Omental fat pad (tissue), 4 donors: ENCODE measurements around the gene PTTG1IP2. TPM values are rescaled to one million over a fixed set of nuclear protein-coding genes. Genes with fewer than 3 reads are reported as not detected.

Source experiments
- ATAC-seq: fragments of 150-250 bp; one replicate; pipeline ENCODE4 v1.9.1; 2016; ENCODE audit warnings: mild to moderate bottlenecking, moderate library complexity; ENCODE audit not compliant: low FRiP score
- DNase-seq: peaks from one replicate; pipeline ENCODE4 v3.0.0-alpha.2; 2019; ENCODE audit warnings: low spot score
- CTCF ChIP-seq, 3 donors: fragments of 450-650 bp; IDR thresholded peaks; one replicate each; pipeline ENCODE4 v1.5.1; 2016 to 2017; ENCODE audit warnings: antibody characterized with exemption in 3 of 3, mild to moderate bottlenecking in 3 of 3, moderate library complexity in 2 of 3
- total RNA-seq, 4 donors: library from RNA; depleted of rRNA; stranded (reverse); fragments of >200 nt; gene quantifications; one replicate each; pipeline ENCODE4 v1.1.0, GENCODE V29; 2016

PTTG1IP2 gene
- total RNA-seq, 4 donors from 2014 or later = not detected

GRCh38 chr7:90483251-90483650 lies 13.8 kb downstream of the PTTG1IP2 start:
- DNase-seq (no peak), ATAC-seq (no peak)
- no peak for TF ChIP-seq CTCF (IDR thresholded peaks at IDR 0.05)

- no peak for TF ChIP-seq CTCF (IDR thresholded peaks at IDR 0.05)
- DNase-seq (no peak), ATAC-seq (no peak)
Observed at GRCh38 chr7:90484706-90485105, 15.3 kb downstream of the PTTG1IP2 start.

GRCh38 chr7:90485734-90486316 lies 16.4 kb downstream of the PTTG1IP2 start:
- no peak for TF ChIP-seq CTCF (IDR thresholded peaks at IDR 0.05)
- DNase-seq = no peak
- ATAC-seq = no peak

GRCh38 chr7:90487808-90488207 lies 18.4 kb downstream of the PTTG1IP2 start:
- DNase-seq = no peak
- no peak for TF ChIP-seq CTCF (IDR thresholded peaks at IDR 0.05)
- no peak for ATAC-seq

GRCh38 chr7:90488220-90488619 lies 18.8 kb downstream of the PTTG1IP2 start:
- ATAC-seq (no peak), DNase-seq (no peak)
- TF ChIP-seq CTCF (IDR thresholded peaks at IDR 0.05) = no peak

- DNase-seq = no peak
- no peak for TF ChIP-seq CTCF (IDR thresholded peaks at IDR 0.05)
- ATAC-seq = no peak
Observed at GRCh38 chr7:90492250-90492649, 22.8 kb downstream of the PTTG1IP2 start.

DNA sequence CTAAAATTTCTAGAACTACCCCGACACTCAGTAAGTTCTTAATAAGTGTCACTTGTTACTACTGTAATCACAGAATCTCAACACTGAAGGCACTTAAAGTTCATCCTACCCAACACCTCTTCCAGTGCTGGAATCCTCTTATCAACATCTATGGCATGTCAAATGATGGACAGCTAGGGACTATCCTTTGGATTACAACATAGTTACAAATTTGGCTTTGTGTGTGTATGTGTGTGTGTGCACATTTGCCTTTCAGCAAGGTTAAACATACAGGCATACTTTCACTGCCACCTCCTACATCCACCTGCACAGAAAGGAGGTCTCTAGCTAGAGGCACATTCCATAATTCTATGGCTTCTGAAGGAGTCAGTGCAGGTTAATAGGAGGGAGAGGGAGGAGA lies 25.8 kb downstream of the PTTG1IP2 start:
- no peak for ATAC-seq

More for the DNA sequence above, 25.8 kb downstream of the PTTG1IP2 start:
- TF ChIP-seq CTCF (IDR thresholded peaks at IDR 0.05) = no peak
- DNase-seq = no peak
